ENCODE measurements around the gene PROK1. TPM values are rescaled to one million over a fixed set of nuclear protein-coding genes. Genes with fewer than 3 reads are reported as not detected.

Gene PROK1
- polyA plus RNA-seq, 1 donor (not counting 4 experiments of a cell fraction or from before 2014, with no cell fraction given): not detected

- Histone ChIP-seq H3K36me3 (ENCODE audit: control insufficient read depth in 2 of 2, extremely low read depth in 1 of 2, insufficient read depth in 2 of 2, low read length in 2 of 2) (no peaks in the 10 kb centered on the region), H3K9me1 (ENCODE audit: control insufficient read depth, extremely low read depth, insufficient read depth, low read length) (no peaks in the 10 kb centered on the region), H4K20me1 (ENCODE audit: control insufficient read depth, extremely low read depth, insufficient read depth, low read length) (no peaks in the 10 kb centered on the region), H3K4me3 (ENCODE audit: control insufficient read depth in 2 of 3, extremely low read depth in 1 of 3, insufficient read depth in 2 of 3, low read depth in 1 of 3, low read length in 3 of 3) (no peak overlapping the region), H3K4me1 (ENCODE audit: control insufficient read depth, extremely low read depth, insufficient read depth, low read length) (no peaks in the 10 kb centered on the region), H2AFZ (ENCODE audit: control insufficient read depth, low read length) (no peak overlapping the region), H3K27ac (ENCODE audit: control insufficient read depth, insufficient read depth, low read length) (no peak overlapping the region), H3K4me2 (ENCODE audit: control insufficient read depth, extremely low read depth, insufficient read depth, low read depth, low read length) (no peak overlapping the region), H3K79me2 (ENCODE audit: control insufficient read depth, insufficient read depth, low read length) (no peaks in the 10 kb centered on the region), H3K9ac (ENCODE audit: control insufficient read depth, extremely low read depth, insufficient read depth, low read length) (no peak overlapping the region), H3K27me3 (ENCODE audit: control insufficient read depth, extremely low read depth, insufficient read depth, low read length) (no peaks in the 10 kb centered on the region), H3K9me3 (ENCODE audit: control insufficient read depth, low read depth, low read length) (no peaks in the 10 kb centered on the region)
- FAIRE-seq (no peak), DNase-seq (ENCODE audit: low read depth, low spot score) (no peak)
- TF ChIP-seq EZH2 (IDR thresholded peaks at IDR 0.05; ENCODE audit: low read length) (no peak), CTCF (optimal IDR thresholded peaks at IDR 0.05 in 1 of 3, IDR thresholded peaks at IDR 0.05 in 1 of 3, conservative IDR thresholded peaks at IDR 0.05 in 1 of 3; ENCODE audit: extremely low read depth in 1 of 3, insufficient read depth in 2 of 3, low read length in 3 of 3) (no peak)
- dilution Hi-C loops (cut with MboI; ENCODE audit: extremely low pct_ligation_motif_present, low sequenced_read_pairs): no loop called here
Observed at GRCh38 chr1:110443451-110443850, 7.5 kb upstream of the PROK1 start.

GRCh38 chr1:110444561-110444960, 6.4 kb upstream of the PROK1 start:
- no peaks in the 10 kb centered on the region for H3K36me3 ChIP-seq (ENCODE audit: control insufficient read depth in 2 of 2, extremely low read depth in 1 of 2, insufficient read depth in 2 of 2, low read length in 2 of 2)
- H3K9me3 ChIP-seq (ENCODE audit: control insufficient read depth, low read depth, low read length): no peaks in the 10 kb centered on the region
- H3K27ac ChIP-seq (ENCODE audit: control insufficient read depth, insufficient read depth, low read length): no peak overlapping the region
- no peaks in the 10 kb centered on the region for H4K20me1 ChIP-seq (ENCODE audit: control insufficient read depth, extremely low read depth, insufficient read depth, low read length)
- no peak overlapping the region for H3K4me3 ChIP-seq (ENCODE audit: control insufficient read depth in 2 of 3, extremely low read depth in 1 of 3, insufficient read depth in 2 of 3, low read depth in 1 of 3, low read length in 3 of 3)
- FAIRE-seq (no peak), DNase-seq (ENCODE audit: low read depth, low spot score) (no peak)
- H2AFZ ChIP-seq (ENCODE audit: control insufficient read depth, low read length): no peak overlapping the region
- H3K9me1 ChIP-seq (ENCODE audit: control insufficient read depth, extremely low read depth, insufficient read depth, low read length): no peaks in the 10 kb centered on the region
- TF ChIP-seq EZH2 (IDR thresholded peaks at IDR 0.05; ENCODE audit: low read length): no peak
- no peak for TF ChIP-seq CTCF (optimal IDR thresholded peaks at IDR 0.05 in 1 of 3, IDR thresholded peaks at IDR 0.05 in 1 of 3, conservative IDR thresholded peaks at IDR 0.05 in 1 of 3; ENCODE audit: extremely low read depth in 1 of 3, insufficient read depth in 2 of 3, low read length in 3 of 3)
- H3K4me2 ChIP-seq (ENCODE audit: control insufficient read depth, extremely low read depth, insufficient read depth, low read depth, low read length): no peak overlapping the region
- H3K79me2 ChIP-seq (ENCODE audit: control insufficient read depth, insufficient read depth, low read length): no peaks in the 10 kb centered on the region
- no peak overlapping the region for H3K9ac ChIP-seq (ENCODE audit: control insufficient read depth, extremely low read depth, insufficient read depth, low read length)
- dilution Hi-C loops (cut with MboI; ENCODE audit: extremely low pct_ligation_motif_present, low sequenced_read_pairs): no loop called here
- no peaks in the 10 kb centered on the region for H3K4me1 ChIP-seq (ENCODE audit: control insufficient read depth, extremely low read depth, insufficient read depth, low read length)
- H3K27me3 ChIP-seq (ENCODE audit: control insufficient read depth, extremely low read depth, insufficient read depth, low read length): no peaks in the 10 kb centered on the region

All from keratinocyte (primary cell).